Osteocyte (in vitro differentiated cells): ENCODE results near the gene HIVEP2. TPM values are rescaled to one million over a fixed set of nuclear protein-coding genes. Genes with fewer than 3 reads are reported as not detected.

Experiments used
- DNase-seq: peaks from one replicate; pipeline ENCODE4 v3.0.0; 2021; ENCODE audit warnings: mixed read lengths; ENCODE audit not compliant: unreplicated experiment; ENCODE audit errors: extremely low spot score
- H3K27ac Mint-ChIP-seq: one replicate; pipeline ENCODE4 v1.8.0; 2021; ENCODE audit warnings: mild to moderate bottlenecking, mixed read lengths; ENCODE audit not compliant: unreplicated experiment
- H3K27me3 Mint-ChIP-seq: one replicate; pipeline ENCODE4 v1.8.0; 2021; ENCODE audit warnings: mixed read lengths; ENCODE audit not compliant: unreplicated experiment
- H3K36me3 Mint-ChIP-seq: one replicate; pipeline ENCODE4 v1.8.0; 2021; ENCODE audit warnings: mixed read lengths; ENCODE audit not compliant: unreplicated experiment
- H3K4me1 Mint-ChIP-seq: one replicate; pipeline ENCODE4 v1.8.0; 2021; ENCODE audit warnings: mixed read lengths; ENCODE audit not compliant: unreplicated experiment
- H3K4me3 Mint-ChIP-seq: one replicate; pipeline ENCODE4 v1.8.0; 2021; ENCODE audit warnings: mild to moderate bottlenecking, moderate library complexity, mixed read lengths; ENCODE audit not compliant: unreplicated experiment
- H3K9me3 Mint-ChIP-seq: one replicate; pipeline ENCODE4 v1.8.0; 2021; ENCODE audit warnings: mixed read lengths; ENCODE audit not compliant: unreplicated experiment
- CTCF ChIP-seq: fragments of 200-600 bp; sonication (generic); IDR thresholded peaks from 2 replicates; pipeline ENCODE4 v1.5.0; 2021; ENCODE audit warnings: antibody characterized with exemption, mild to moderate bottlenecking, moderate library complexity
- total RNA-seq: library from RNA; stranded (reverse); gene quantifications from 2 replicates; pipeline ENCODE4 v1.2.1, GENCODE V29; 2021

The HIVEP2 gene
- total RNA-seq, 1 donor from 2014 or later, result 39.2 TPM

- Mint-ChIP-seq H3K4me1 (peaks cover 9% of the 10 kb centered on the region), H3K9me3 (no peaks in the 10 kb centered on the region), H3K27me3 (no peaks in the 10 kb centered on the region), H3K4me3 (no peak overlapping the region), H3K36me3 (no peaks in the 10 kb centered on the region), H3K27ac (no peak overlapping the region)
- no peak for TF ChIP-seq CTCF
- no peak for DNase-seq
Observed at GRCh38 chr6:142893088-142893487, 51.9 kb downstream of the HIVEP2 start.

GRCh38 chr6:142892254-142893021, 52.5 kb downstream of the HIVEP2 start:
- H3K4me1 Mint-ChIP-seq, result peaks cover 10% of the 10 kb centered on the region
- H3K27ac Mint-ChIP-seq, result no peak overlapping the region
- no peak overlapping the region for H3K4me3 Mint-ChIP-seq
- no peaks in the 10 kb centered on the region for H3K9me3 Mint-ChIP-seq
- no peaks in the 10 kb centered on the region for H3K36me3 Mint-ChIP-seq
- TF ChIP-seq CTCF, result no peak
- H3K27me3 Mint-ChIP-seq, result no peaks in the 10 kb centered on the region
- no peak for DNase-seq

- DNase-seq, result no peak
- H3K4me1 Mint-ChIP-seq, result peaks cover 19% of the 10 kb centered on the region
- no peak overlapping the region for H3K4me3 Mint-ChIP-seq
- H3K27ac Mint-ChIP-seq, result no peak overlapping the region
- H3K9me3 Mint-ChIP-seq, result no peaks in the 10 kb centered on the region
- no peak for TF ChIP-seq CTCF
- H3K36me3 Mint-ChIP-seq, result no peaks in the 10 kb centered on the region
- no peaks in the 10 kb centered on the region for H3K27me3 Mint-ChIP-seq
Observed at GRCh38 chr6:142891454-142891853, 53.5 kb downstream of the HIVEP2 start.

- Mint-ChIP-seq H3K4me1 (peaks cover 49% of the 10 kb centered on the region), H3K4me3 (no peak overlapping the region), H3K27me3 (no peaks in the 10 kb centered on the region), H3K9me3 (no peaks in the 10 kb centered on the region), H3K36me3 (no peaks in the 10 kb centered on the region), H3K27ac (no peak overlapping the region)
- no peak for DNase-seq
- no peak for TF ChIP-seq CTCF
Observed at GRCh38 chr6:142888456-142888855, 56.5 kb downstream of the HIVEP2 start.

GRCh38 chr6:142887517-142887916, 57.5 kb downstream of the HIVEP2 start:
- no peaks in the 10 kb centered on the region for H3K36me3 Mint-ChIP-seq
- no peaks in the 10 kb centered on the region for H3K27me3 Mint-ChIP-seq
- H3K9me3 Mint-ChIP-seq, result no peaks in the 10 kb centered on the region
- DNase-seq, result no peak
- no peak overlapping the region for H3K27ac Mint-ChIP-seq
- H3K4me3 Mint-ChIP-seq, result no peak overlapping the region
- no peak for TF ChIP-seq CTCF
- peaks cover 57% of the 10 kb centered on the region for H3K4me1 Mint-ChIP-seq
